Measurements from ENCODE around the gene FMN1.

The FMN1 gene

GRCh38 chr15:33119273-33119672, 75.2 kb downstream of the FMN1 start:
- DNase-seq = no peak

- DNase-seq = no peak
Measured at GRCh38 chr15:33116198-33116597, 78.3 kb downstream of the FMN1 start.

DNA sequence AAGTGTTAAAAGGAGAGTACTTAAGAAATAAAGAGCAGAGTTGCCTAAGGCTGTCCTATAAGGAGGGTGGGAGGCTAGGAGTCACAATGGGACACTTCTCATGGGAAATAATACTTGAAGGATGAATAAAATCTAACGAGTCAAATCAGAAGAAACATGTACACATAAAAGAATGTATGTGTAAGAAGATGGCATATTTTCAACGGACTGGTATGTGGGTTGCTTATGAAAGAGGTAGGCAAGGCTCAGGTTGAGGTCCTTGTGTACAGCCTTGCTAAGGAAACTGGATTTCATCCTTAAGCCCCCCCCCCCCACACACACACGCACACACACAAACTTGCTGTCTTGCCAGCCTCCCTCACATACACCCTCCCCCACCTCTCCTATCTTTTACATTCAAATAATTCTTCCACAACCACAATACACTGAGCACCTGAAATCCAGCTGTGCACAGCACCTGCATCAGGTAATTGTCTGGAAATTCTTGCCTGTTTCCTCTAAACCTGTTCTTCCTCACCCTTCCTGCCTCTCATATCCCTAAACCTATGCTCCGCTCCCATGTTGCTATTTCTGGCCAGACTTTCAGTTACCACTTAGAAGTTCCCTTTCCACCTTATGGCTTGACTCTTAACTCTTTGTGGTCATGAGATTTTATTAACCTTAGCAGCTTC, 79.2 kb downstream of the FMN1 start:
- DNase-seq = no peak

DNA sequence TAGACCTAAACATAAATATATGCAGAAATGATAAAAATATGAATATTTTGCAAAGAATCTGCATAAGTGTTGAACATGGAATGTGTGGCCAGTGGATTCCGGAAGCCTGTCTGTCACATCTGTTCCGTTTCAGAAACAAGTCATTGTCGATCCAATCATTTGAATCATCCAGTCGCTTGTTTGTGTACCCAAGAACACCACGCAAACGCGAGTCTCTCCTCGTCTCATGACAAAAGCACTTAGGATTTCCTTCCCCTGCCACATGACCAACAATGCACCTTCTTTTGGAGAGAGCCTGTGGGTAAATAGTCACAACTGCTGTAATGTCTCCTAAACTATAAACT, 80.2 kb downstream of the FMN1 start:
- DNase-seq = no peak

GRCh38 chr15:33113666-33114373, 80.7 kb downstream of the FMN1 start:
- no peak for DNase-seq

- DNase-seq = no peak
Measured at GRCh38 chr15:33112541-33113105, 81.9 kb downstream of the FMN1 start.

DNA sequence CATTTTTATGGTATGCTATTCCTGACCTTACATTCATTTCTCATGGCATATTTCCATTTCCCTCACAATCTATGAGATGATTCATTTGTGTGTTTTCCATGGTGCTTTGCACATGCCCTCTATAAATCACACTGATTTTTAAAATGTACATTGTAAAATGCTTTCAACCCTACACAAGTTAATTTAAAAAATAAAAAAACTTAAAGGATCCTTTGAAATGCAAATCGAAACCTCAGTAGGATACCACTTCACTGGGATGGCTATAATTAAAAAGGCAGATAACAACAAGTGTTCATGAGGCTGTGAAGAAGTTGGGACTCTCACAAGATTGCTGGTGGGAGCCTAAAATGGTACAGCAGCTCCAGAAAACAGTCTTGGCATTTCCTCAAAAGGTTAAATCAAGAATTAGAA, 83.5 kb downstream of the FMN1 start:
- no peak for DNase-seq

- DNase-seq = no peak
Measured at GRCh38 chr15:33109345-33109744, 85.2 kb downstream of the FMN1 start.

DNA sequence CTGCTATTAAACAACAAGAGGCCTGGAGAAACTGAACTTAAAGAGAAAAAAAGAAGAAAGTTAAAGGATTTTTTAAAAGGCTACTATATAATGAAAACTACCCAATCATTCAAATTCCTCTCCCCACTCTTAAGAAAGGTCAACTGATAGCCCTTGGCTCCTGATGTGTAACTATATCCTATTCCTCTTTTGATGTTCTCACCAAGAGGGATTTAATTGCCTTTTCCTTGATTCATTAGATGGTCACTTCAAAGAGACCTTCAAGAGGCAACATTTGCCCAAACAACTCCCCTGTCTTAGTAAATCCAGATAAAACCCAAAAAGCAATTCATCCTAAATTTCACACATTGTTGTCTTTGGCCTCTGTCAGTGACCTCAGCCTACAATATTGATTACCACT, 86.0 kb downstream of the FMN1 start:
- no peak for DNase-seq

GRCh38 chr15:33107950-33108349, 86.6 kb downstream of the FMN1 start:
- no peak for DNase-seq

- DNase-seq = no peak
Measured at GRCh38 chr15:33104212-33104611, 90.3 kb downstream of the FMN1 start.

- DNase-seq = no peak
Measured at GRCh38 chr15:33101036-33101435, 93.5 kb downstream of the FMN1 start.

DNA sequence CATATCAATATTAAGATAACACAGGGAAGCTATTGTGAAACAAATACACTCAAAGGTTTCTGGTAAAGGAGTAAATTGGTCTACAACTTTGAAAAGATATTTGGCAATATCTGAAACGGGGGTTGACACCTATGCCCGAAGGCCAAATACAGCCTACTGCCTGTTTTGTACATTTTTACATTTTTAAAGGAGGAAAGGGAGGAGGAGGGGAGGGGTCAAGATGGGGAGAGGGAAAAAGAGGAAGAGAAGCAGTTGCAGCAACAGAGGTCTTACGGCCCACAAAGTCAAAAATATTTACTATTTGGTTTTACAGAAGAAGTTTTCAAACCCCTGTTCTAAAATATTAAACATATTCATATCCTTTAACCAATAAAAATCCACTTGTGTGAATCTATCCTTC, 94.2 kb downstream of the FMN1 start:
- no peak for DNase-seq

DNA sequence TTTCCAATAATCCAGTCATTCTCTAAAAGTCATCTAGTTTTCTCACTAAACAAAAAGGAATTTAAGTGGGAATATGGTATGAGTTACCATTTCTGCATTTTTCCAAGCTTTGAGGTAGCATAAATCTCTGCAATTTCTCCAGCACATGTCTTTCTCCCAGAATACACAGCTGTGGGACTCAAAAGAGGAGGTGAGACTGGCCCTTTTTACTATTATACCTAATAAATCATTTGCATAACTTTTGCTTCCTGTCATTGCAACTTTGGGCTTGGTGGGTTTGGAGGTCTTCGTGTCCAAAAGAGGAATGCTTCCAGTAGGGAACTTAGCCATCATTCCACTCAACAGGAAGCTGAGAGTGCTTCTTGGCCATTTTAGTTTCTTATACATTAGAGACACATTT, 94.8 kb downstream of the FMN1 start:
- DNase-seq = no peak

- no peak for DNase-seq
Measured at GRCh38 chr15:33099213-33099612, 95.3 kb downstream of the FMN1 start.

DNA sequence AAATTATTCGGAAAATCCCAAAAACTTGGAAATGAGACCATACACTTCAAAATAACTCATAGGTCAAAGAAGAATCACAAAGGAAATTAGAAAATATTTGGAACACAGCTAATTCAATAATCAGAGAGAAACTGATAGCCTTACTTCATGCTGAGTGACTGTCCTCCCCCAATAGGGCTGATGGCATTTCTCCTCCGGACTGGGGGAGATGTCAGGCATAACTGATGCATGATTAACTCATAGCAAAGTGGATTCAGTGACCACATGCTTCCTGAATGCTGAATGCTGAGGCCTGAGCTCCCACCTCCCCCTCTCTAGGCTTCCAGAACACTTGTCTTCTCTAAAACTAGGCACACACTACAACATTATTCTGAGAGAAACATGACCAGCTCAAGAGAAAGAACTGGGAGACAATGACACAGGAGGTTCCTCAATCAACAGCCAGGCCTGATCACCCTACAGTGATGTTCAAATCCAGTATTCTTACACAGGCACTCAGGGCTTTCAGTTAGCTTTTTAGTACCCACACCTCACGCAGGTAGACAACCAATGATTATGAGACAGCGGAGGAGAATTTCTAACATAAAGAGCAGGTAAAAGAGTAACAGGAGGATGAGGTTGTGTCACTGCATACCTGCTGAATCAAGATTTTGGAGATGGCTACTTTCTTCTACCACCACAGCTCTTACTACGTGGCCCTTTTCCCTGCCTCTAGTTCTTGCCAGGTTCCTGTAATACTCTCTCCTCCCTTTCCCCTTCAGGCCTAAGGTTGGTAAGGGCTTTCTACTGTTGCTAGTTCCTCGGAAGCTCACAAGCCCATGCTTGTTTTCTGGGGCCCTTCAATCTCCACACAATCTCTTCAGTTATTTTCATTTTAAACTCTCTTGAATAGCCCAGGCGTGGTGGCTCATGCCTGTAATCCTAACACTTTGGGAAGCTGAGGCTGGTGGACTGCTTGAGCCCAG, 96.1 kb downstream of the FMN1 start:
- DNase-seq = no peak

DNA sequence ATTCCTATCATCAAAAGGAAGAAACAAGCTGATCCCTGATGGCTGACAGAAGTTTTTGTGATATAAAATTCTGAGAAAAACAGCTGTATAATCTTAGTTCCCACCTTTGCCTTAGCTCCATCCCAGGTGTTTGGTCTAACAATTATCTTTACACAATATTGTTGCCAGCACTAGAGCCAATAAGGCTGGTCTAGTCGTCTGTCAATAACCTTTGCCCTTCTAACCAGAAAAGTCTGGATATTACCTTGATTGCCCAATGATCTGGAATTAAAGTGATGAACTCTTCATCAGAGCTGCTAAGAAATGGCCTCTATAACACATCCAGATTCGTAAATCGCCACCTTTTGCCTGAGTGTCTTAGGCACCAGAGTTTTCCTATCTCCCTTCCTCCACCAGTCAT, 98.4 kb downstream of the FMN1 start:
- no peak for DNase-seq

DNA sequence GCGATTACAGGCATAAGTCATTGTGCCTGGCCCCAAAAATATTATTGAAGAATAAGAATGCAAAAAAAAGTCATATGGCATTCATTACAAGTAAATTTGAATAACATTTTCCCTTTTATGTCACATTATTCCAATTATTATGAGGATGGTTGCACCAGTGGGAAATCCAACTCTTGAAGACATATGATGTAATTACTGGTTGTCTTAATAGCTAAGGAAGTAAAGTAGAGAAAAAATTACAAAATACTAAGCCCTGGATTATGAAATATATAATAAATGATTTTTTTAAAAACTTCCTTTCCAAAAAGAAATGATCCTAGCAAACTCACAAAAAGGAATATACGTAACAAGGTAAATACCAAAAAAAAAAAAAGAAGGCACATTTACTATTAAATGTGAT, 98.9 kb downstream of the FMN1 start:
- DNase-seq = no peak

DNA sequence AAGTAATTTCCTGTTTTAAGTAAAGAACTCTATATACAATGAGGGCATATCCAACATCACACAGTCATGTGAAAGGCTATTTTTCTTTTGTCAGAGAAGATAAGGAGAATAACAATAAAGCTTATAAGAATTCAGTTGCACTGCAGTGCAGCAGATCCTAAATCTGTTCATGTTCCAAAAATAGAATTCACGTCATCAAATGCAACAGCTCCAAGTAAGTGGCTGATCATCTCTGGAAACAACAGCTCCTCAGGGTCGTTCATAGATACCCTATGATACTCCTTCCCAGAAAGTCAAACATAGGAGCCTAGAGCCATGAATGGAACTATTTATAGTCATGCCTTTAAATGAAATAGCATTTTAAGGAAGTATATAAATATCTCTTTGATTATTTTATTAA, 100.2 kb downstream of the FMN1 start:
- DNase-seq = no peak

GRCh38 chr15:33093222-33093621, 101.3 kb downstream of the FMN1 start:
- DNase-seq = no peak

DNA sequence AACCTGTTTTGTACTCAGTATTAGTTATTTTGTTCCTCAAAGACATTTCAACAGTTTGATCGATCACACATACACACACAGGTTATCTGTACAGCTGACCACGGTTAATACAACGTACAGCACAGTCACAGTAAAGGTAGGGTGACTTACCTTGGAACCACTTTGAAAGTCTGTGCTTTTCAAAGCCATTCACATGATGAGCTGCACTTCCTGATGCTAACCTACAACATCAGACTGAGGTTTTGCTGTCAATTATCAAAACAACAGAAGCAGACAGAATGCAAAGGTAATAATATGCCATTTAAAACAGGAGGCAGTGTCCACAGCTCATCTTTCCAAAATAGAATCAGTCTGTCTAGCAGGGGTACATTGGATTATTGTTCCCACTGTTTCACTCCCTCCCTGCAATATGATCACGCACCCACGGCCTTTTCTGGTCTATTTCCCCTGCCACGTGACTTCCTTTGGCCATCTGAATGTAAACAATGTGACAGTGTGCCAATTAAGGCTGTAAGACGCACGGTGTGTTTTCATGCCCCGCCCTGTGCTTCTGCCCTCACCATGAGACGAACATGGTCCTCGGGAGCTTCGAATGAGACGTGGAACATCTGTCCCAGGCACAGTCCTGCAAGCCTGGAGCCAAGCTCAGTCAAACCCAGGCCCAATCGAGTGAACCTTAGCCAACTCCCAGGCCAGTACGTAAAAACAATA, 102.4 kb downstream of the FMN1 start:
- DNase-seq = peak; percentile 58 to 76

DNA sequence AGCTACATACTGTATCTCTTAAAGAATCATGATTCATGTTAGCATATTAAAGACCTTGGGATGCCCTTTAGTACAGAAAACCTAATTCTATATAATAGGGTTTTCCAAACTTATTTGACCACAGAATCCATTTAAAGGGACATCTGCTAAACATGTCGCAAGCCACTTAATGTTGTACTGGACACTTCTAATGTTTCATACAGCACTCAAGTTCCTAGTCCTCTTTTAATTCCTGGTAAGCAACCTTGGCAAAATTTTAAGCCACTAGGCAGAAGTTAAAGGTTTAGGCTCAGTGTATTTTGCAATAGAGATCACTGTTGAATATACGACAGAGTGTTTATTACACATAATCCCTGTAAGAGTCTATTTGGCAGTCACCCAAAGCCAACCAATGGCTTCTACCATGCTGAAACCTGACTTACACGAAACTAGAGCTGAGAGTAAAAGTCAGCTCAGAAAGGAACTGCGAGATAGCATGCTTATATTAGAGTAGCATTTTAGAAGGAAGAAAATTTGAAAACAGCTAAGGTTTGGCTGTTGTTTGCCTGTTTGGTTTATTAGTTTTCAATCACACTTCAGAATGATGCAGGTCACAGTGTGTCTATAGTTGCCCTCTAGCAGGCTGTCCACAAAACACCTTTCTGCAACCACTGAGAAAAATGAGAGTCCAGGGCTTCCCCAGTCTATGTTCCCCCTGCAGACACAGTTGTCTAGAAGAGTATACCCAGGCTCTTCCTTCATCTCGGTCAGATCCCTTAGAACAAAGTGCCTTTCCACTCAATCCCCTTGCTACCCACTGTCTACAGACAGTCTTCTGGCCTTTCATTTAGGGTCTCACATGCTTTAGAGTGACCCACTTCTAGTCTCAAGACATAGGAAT, 104.4 kb downstream of the FMN1 start:
- peak; percentile 40 to 69 for DNase-seq
